PFSK-1 (cell line): ENCODE results near the gene SPATA9.

Source experiments
- FOXP2 ChIP-seq: optimal IDR thresholded peaks from 2 replicates; pipeline ENCODE3; 2011; ENCODE audit warnings: borderline replicate concordance, control low read depth, inconsistent platforms; ENCODE audit not compliant: insufficient read depth; ENCODE audit errors: extremely low read length, extremely low read depth
- POLR2AphosphoS5 ChIP-seq: IDR thresholded peaks from 2 replicates; pipeline ENCODE4 v1.6.1; 2012; ENCODE audit warnings: low read depth, mild to moderate bottlenecking, control low read depth, low read length, moderate library complexity
- SIN3A ChIP-seq: IDR thresholded peaks from 2 replicates; pipeline ENCODE4 v1.6.1; 2012; ENCODE audit warnings: mild to moderate bottlenecking, low read length, moderate library complexity, borderline replicate concordance; ENCODE audit not compliant: insufficient read depth
- TAF1 ChIP-seq: IDR thresholded peaks from 2 replicates; pipeline ENCODE4 v1.6.1; 2012; ENCODE audit warnings: low read length, control low read depth, borderline replicate concordance; ENCODE audit not compliant: insufficient read depth
- TF ChIP-seq, protein P1 (sequence below), 2 experiments: IDR thresholded peaks; 2 replicates each; pipeline versions ENCODE4 v1.6.1 to v1.8.0; 2011 to 2012; ENCODE audit warnings: low read depth in 2 of 2, low read length in 2 of 2, control low read depth in 1 of 2, inconsistent platforms in 1 of 2, mild to moderate bottlenecking in 1 of 2, moderate library complexity in 1 of 2; ENCODE audit not compliant: insufficient read depth in 1 of 2

Gene SPATA9

DNA sequence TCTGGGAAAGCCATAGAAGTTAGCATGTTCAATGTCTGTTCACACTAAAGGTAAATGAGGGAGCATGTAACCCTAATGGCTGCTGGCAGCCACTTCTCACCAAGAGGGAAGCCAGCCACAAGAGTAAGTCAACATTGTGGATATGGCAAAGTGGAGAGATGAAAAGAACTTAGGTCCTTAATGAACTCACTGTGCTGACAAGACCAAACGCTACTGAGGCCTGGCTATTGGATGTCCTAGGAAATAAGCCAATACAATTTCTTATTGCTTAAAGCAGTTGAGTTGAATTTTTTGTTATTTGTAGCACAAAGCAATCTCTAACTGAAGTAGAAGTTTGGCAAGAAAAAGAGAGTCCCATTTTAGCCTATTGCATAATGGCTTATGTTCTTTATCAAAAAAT lies 56.1 kb downstream of the SPATA9 start:
- TF ChIP-seq FOXP2 = no peak
- no peak for TF ChIP-seq POLR2AphosphoS5
- no peak for TF ChIP-seq TAF1
- TF ChIP-seq, protein P1, sequence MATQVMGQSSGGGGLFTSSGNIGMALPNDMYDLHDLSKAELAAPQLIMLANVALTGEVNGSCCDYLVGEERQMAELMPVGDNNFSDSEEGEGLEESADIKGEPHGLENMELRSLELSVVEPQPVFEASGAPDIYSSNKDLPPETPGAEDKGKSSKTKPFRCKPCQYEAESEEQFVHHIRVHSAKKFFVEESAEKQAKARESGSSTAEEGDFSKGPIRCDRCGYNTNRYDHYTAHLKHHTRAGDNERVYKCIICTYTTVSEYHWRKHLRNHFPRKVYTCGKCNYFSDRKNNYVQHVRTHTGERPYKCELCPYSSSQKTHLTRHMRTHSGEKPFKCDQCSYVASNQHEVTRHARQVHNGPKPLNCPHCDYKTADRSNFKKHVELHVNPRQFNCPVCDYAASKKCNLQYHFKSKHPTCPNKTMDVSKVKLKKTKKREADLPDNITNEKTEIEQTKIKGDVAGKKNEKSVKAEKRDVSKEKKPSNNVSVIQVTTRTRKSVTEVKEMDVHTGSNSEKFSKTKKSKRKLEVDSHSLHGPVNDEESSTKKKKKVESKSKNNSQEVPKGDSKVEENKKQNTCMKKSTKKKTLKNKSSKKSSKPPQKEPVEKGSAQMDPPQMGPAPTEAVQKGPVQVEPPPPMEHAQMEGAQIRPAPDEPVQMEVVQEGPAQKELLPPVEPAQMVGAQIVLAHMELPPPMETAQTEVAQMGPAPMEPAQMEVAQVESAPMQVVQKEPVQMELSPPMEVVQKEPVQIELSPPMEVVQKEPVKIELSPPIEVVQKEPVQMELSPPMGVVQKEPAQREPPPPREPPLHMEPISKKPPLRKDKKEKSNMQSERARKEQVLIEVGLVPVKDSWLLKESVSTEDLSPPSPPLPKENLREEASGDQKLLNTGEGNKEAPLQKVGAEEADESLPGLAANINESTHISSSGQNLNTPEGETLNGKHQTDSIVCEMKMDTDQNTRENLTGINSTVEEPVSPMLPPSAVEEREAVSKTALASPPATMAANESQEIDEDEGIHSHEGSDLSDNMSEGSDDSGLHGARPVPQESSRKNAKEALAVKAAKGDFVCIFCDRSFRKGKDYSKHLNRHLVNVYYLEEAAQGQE (IDR thresholded peaks at IDR 0.05; ENCODE audit: insufficient read depth in 1 of 2, low read depth in 2 of 2, low read length in 2 of 2) = no peak
- no peak for TF ChIP-seq SIN3A

DNA sequence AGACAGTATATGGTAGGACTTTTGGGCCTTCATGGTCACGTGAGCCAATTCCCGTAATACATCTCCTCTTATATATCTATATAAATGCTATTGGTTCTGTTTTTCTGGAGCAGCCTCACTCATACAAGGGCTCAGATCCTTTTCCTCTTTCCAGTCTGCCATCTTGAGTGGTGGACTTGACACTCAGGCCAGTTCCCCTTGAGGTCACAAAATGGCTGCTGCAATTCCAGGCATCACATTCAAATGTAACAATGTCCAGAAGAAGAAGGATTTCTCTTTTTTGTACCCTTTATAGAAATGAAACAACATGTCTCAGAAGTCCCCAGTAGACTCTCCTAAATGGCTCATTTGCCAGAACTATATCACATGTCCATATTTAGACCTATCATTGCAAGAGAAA lies 58.4 kb downstream of the SPATA9 start:
- TF ChIP-seq TAF1 = no peak
- no peak for TF ChIP-seq FOXP2
- TF ChIP-seq POLR2AphosphoS5 = no peak
- no peak for TF ChIP-seq SIN3A
- TF ChIP-seq, protein P1 (IDR thresholded peaks at IDR 0.05; ENCODE audit: insufficient read depth in 1 of 2, low read depth in 2 of 2, low read length in 2 of 2) = no peak

DNA sequence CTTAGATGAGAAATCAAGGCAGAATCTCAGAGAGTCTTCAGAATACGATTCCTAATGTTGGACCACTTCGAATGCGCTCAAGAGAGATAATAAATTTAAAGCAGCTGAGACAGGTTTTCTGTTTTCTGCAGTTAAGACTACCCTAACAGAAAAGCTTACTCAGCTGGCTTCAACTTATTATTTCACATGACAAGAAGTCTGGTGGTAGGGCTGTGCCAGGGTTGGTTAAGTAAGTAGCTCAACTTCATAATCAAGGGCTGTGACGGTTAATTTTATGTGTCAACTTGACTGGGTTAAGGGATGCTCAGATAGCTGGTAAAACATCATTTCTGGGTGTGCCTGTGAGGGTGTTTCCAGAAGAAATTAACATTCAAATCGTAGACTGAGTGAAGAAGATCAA lies 59.1 kb downstream of the SPATA9 start:
- TF ChIP-seq FOXP2 (no peak), POLR2AphosphoS5 (no peak), SIN3A (no peak), TAF1 (no peak)
- TF ChIP-seq, protein P1 (IDR thresholded peaks at IDR 0.05; ENCODE audit: insufficient read depth in 1 of 2, low read depth in 2 of 2, low read length in 2 of 2) = no peak

DNA sequence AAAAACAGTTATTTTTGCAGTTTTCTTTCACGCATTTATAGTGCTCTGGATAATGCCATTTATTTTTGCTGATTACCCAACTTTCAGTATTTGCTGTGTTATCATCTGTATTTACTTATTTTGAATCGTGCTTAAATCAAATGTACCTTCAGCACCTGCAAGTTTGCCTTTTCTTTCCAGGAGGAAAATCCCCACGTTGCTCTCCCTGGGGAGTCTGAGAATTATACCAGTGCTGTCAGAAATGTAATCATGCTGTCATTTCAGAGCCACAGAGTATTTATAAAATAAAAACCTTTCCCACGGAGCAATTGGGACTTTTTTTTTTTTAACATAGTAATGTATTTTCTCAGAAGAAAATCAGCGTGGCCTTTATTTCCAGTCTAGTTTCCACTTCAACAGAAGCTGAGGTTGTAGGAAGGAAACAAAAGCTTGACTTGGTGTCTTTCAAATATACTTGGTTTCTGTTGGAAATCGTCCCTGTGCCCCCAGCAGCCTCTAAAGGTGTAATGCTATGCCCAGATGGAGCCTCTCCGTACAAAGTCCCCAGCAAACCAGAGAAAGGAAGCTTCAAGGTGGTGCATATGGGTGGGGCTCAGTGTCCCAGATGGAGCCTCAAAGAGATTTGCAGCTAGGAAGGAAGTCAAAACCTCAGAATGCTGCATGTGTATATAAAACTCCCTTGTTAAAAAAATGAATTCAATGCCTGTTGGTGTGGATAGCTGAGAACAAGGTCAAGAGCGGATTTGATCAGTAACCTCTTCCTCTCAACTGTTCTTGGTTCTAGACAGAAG lies 60.8 kb downstream of the SPATA9 start:
- TF ChIP-seq POLR2AphosphoS5 = no peak
- no peak for TF ChIP-seq SIN3A
- TF ChIP-seq FOXP2 = no peak
- TF ChIP-seq, protein P1 (IDR thresholded peaks at IDR 0.05; ENCODE audit: insufficient read depth in 1 of 2, low read depth in 2 of 2, low read length in 2 of 2) = no peak
- TF ChIP-seq TAF1 = no peak
